ENCODE results near the gene CASKIN2. TPM values are rescaled to one million over a fixed set of nuclear protein-coding genes. Genes with fewer than 3 reads are reported as not detected.

The CASKIN2 gene
- total RNA-seq, 1 donor from 2014 or later: 112 TPM

- no peaks in the 10 kb centered on the region for H3K36me3 ChIP-seq
- no peaks in the 10 kb centered on the region for H3K27me3 ChIP-seq
- H3K27ac ChIP-seq: no peak overlapping the region
- no peak overlapping the region for H3K4me3 ChIP-seq
- H3K4me1 ChIP-seq: peaks cover 0 to 2% of the 10 kb centered on the region in 2 donors
- no peaks in the 10 kb centered on the region for H3K9me3 ChIP-seq
- no peak for TF ChIP-seq CTCF (IDR thresholded peaks at IDR 0.05)
- DNase-seq (ENCODE audit: low spot score in 2 of 2): no peak
- intact Hi-C loops (cut with DNase I): no loop called here
Observed at GRCh38 chr17:75553295-75554110, 38.2 kb upstream of the CASKIN2 start.

DNA sequence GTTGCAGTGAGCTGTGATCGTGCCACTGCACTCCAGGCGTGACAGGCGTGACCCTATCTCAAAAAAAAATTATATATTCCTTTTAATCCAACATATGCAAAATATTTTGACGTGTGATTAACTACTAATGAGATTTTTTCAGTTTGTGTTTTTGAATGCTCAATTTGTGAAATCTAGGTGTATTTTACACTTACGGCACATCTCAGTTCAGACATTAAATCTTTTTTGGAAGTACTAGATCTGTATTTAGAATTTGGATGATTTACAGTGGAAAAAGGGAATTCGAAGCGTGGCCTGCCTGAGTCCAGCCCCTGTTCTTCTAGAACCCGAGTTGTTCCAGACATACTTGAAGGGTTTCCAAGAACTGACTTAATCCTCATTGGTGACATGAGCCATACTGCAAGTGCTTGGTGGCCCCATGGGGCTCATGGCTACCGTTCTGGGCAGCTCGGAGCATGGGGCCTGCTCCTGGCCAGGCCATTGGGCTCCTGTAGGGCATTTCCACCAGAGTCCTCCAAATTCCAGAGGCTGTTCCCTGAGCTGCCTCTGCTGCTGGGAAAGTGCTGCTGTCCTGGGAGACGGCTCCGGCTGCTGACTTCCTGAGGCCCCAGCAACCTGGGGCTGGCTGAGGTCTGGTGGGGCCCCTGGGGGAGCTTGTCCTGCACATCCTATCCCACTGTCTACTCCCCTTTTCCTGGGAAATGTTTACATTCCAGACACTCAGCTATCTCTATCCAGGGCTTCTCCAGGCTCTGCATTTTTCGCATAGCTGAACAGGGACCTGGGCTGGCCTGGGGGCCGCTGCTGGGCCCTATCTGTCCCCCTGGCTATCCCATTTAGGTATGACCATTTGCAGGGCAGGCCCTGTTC, 37.3 kb upstream of the CASKIN2 start:
- Histone ChIP-seq H3K36me3 (no peaks in the 10 kb centered on the region), H3K27me3 (no peaks in the 10 kb centered on the region), H3K27ac (no peak overlapping the region), H3K4me3 (no peak overlapping the region), H3K9me3 (no peaks in the 10 kb centered on the region), H3K4me1 (peaks cover 0 to 2% of the 10 kb centered on the region in 2 donors)
- TF ChIP-seq CTCF (IDR thresholded peaks at IDR 0.05): no peak
- no peak for DNase-seq (ENCODE audit: low spot score in 2 of 2)
- intact Hi-C loops (cut with DNase I): no loop called here

DNA sequence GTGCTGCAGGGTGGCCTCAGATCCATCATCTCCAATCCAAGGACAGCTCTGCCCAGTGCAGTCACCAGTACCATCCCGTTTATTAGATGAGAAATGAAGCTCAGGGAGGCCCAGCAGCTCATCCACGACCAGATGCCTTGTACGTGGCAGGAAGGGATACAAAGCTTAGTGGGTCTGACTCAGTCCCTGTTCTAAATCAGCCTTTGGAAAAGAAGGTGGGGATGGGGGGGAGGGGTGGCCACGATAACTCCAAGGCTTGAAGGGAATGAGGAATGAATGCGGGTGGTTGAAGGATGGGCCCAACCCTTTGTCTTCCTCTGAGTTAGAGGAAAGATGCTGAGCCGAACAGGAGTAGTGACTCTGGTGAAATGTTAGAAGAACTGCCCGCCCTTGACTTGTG, 35.9 kb upstream of the CASKIN2 start:
- DNase-seq (ENCODE audit: low spot score in 2 of 2): no peak
- TF ChIP-seq CTCF (IDR thresholded peaks at IDR 0.05): no peak
- intact Hi-C loops (cut with DNase I): no loop called here

DNA sequence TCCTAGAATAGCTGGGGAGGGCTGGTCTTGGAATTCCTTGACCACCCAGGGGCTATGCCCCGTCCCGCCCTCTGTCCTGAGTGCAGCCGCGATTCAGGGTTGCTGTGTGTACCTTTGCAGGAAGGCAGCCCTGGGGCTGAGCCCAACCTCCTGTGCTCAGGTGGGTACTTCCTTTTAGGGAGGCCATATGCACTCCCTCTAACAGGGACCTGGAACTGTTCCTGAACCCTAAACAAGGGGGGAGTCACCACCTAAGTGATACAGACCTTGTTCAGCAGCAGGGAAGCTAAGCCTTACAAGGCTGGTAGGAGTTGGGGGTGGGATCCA, 34.8 kb upstream of the CASKIN2 start:
- Histone ChIP-seq H3K4me1 (no peaks in the 10 kb centered on the region), H3K27me3 (no peaks in the 10 kb centered on the region), H3K36me3 (no peaks in the 10 kb centered on the region), H3K27ac (no peak overlapping the region), H3K9me3 (no peaks in the 10 kb centered on the region), H3K4me3 (no peak overlapping the region)
- no peak for TF ChIP-seq CTCF (IDR thresholded peaks at IDR 0.05)
- intact Hi-C loops (cut with DNase I): no loop called here
- no peak for DNase-seq (ENCODE audit: low spot score in 2 of 2)

More for the DNA sequence above, 35.9 kb upstream of the CASKIN2 start:
- Histone ChIP-seq H3K27me3 (no peaks in the 10 kb centered on the region), H3K36me3 (no peaks in the 10 kb centered on the region), H3K27ac (no peak overlapping the region), H3K9me3 (no peaks in the 10 kb centered on the region), H3K4me1 (no peaks in the 10 kb centered on the region), H3K4me3 (no peak overlapping the region)

GRCh38 chr17:75549246-75550138, 34.2 kb upstream of the CASKIN2 start:
- Histone ChIP-seq H3K4me3 (no peak overlapping the region), H3K36me3 (no peaks in the 10 kb centered on the region), H3K27ac (no peak overlapping the region), H3K4me1 (no peaks in the 10 kb centered on the region), H3K27me3 (no peaks in the 10 kb centered on the region), H3K9me3 (no peaks in the 10 kb centered on the region)
- intact Hi-C loops (cut with DNase I): no loop called here
- DNase-seq (ENCODE audit: low spot score in 2 of 2): no peak
- no peak for TF ChIP-seq CTCF (IDR thresholded peaks at IDR 0.05)

All from ascending aorta (tissue), 2 donors.